Measurements from ENCODE around the gene OTOP2. TPM values are rescaled to one million over a fixed set of nuclear protein-coding genes. Genes with fewer than 3 reads are reported as not detected.

Gene OTOP2
- total and polyA plus RNA-seq, 9 of the 15 experiments (the other 6 are each of a cell fraction or from before 2014, with no cell fraction given): 0.04 to 0.36 (median 0.14) TPM; not detected in 1

- 0 out of 2 replicates have a peak, but pooled peaks have one; percentile 25 for TF ChIP-seq GMEB1 (CRISPR knock-in tag; IDR thresholded peaks at IDR 0.05)
- no peak for TF ChIP-seq MCM7 (IDR thresholded peaks at IDR 0.05)
- TF ChIP-seq ZNF780A (CRISPR knock-in tag; IDR thresholded peaks at IDR 0.05): no peak
- TF ChIP-seq ZNF586 (CRISPR knock-in tag; conservative IDR thresholded peaks at IDR 0.05): no peak
- TF ChIP-seq SRSF1 (IDR thresholded peaks at IDR 0.05; ENCODE audit: low read depth, low read length): no peak
- TF ChIP-seq TCF7 (IDR thresholded peaks at IDR 0.05; ENCODE audit: borderline replicate concordance): no peak
- TF ChIP-seq PHB2 (IDR thresholded peaks at IDR 0.05; ENCODE audit: low read depth): no peak
- peak; percentile 98 for TF ChIP-seq MAFG (tag; conservative IDR thresholded peaks at IDR 0.05)
- no peak; the same call in 1 of the 2 replicates for TF ChIP-seq KLF6 (CRISPR knock-in tag; IDR thresholded peaks at IDR 0.05; ENCODE audit: borderline replicate concordance)
- TF ChIP-seq SMARCB1 (IDR thresholded peaks at IDR 0.05; ENCODE audit: insufficient read length, low read depth): no peak
- no peak; a peak in 1 of 6 replicates for TF ChIP-seq ZBTB11 (CRISPR knock-in tag; IDR thresholded peaks at IDR 0.05)
- peak; percentile 38 for TF ChIP-seq HDAC3 (IDR thresholded peaks at IDR 0.05; ENCODE audit: borderline replicate concordance, partially characterized antibody)
- TF ChIP-seq ZBED1 (IDR thresholded peaks at IDR 0.05): no peak
- TF ChIP-seq PHF8 (IDR thresholded peaks at IDR 0.05; ENCODE audit: borderline replicate concordance, low read length): peak; percentile 27; the same call in 1 of the 2 replicates
- no peak for TF ChIP-seq DNMT1 (IDR thresholded peaks at IDR 0.05)
- TF ChIP-seq TCF3 (CRISPR knock-in tag; IDR thresholded peaks at IDR 0.05): peak; percentile 60
- 0 out of 2 replicates have a peak, but pooled peaks have one; percentile 50 for TF ChIP-seq ZNF583 (CRISPR knock-in tag; IDR thresholded peaks at IDR 0.05)
- TF ChIP-seq CBX3 (IDR thresholded peaks at IDR 0.05; ENCODE audit: borderline replicate concordance in 1 of 2, low read length in 2 of 2): no peak
- TF ChIP-seq CREB1 (IDR thresholded peaks at IDR 0.05): no peak
- no peak for TF ChIP-seq CREB1 (CRISPR knock-in tag; IDR thresholded peaks at IDR 0.05)
- TF ChIP-seq MBD2 (IDR thresholded peaks at IDR 0.05; ENCODE audit: borderline replicate concordance, low read depth): no peak
- TF ChIP-seq RBM25 (IDR thresholded peaks at IDR 0.05; ENCODE audit: low read depth, low read length, severe bottlenecking): no peak
- TF ChIP-seq TCF15 (CRISPR knock-in tag; IDR thresholded peaks at IDR 0.05): peak; percentile 39; the same call in 1 of the 2 replicates
Observed at GRCh38 chr17:74875977-74876593, 48.0 kb upstream of the OTOP2 start (continued).
